Activated CD4-positive, alpha-beta memory T cell treated with anti-CD3 and anti-CD28 coated beads, Interleukin-2, amount 10 ng/mL, durations not matched to agents 7 days and 5 days (primary cell): ENCODE results near the gene ZNF438. TPM values are rescaled to one million over a fixed set of nuclear protein-coding genes. Genes with fewer than 3 reads are reported as not detected.

Experiments
- CTCF ChIA-PET: fragments of 350-600 bp; sonication (Branson Sonifier 250); formaldehyde crosslinking; loops from one replicate; lab custom pipeline; 2021; ENCODE audit warnings: antibody characterized with exemption, inconsistent platforms; lab: Charles Lee
- POLR2A ChIA-PET: fragments of 350-600 bp; sonication (Branson Sonifier 250); formaldehyde crosslinking; loops from one replicate; lab custom pipeline; 2021; ENCODE audit warnings: antibody characterized with exemption; lab: Charles Lee
- DNase-seq: peaks from one replicate; pipeline ENCODE4 v3.0.0-alpha.2; 2020
- H3K27ac Mint-ChIP-seq: one replicate; pipeline ENCODE4 v1.8.0; 2021; ENCODE audit warnings: mild to moderate bottlenecking, mixed read lengths
- H3K27me3 Mint-ChIP-seq: one replicate; pipeline ENCODE4 v1.8.0; 2021; ENCODE audit warnings: mixed read lengths
- H3K36me3 Mint-ChIP-seq: one replicate; pipeline ENCODE4 v1.8.0; 2021; ENCODE audit warnings: low read depth, mixed read lengths
- H3K4me1 Mint-ChIP-seq: one replicate; pipeline ENCODE4 v1.8.0; 2021; ENCODE audit warnings: mixed read lengths
- H3K4me3 Mint-ChIP-seq: one replicate; pipeline ENCODE4 v1.8.0; 2021; ENCODE audit warnings: mild to moderate bottlenecking, mixed read lengths
- H3K9me3 Mint-ChIP-seq: one replicate; pipeline ENCODE4 v1.8.0; 2021; ENCODE audit warnings: mixed read lengths
- total RNA-seq, 2 experiments: library from RNA; stranded (reverse); gene quantifications; one replicate each; pipeline ENCODE4 v1.2.3, GENCODE V29; 2021

The ZNF438 gene
- total RNA-seq, 2 experiments from 2014 or later, result 6.3 to 6.5 TPM

- Mint-ChIP-seq H3K27me3 (no peaks in the 10 kb centered on the region), H3K4me1 (peaks cover 56% of the 10 kb centered on the region), H3K27ac (peak overlapping the region; percentile 0), H3K36me3 (peaks cover 23% of the 10 kb centered on the region), H3K4me3 (no peak overlapping the region), H3K9me3 (peaks cover 5% of the 10 kb centered on the region)
- CTCF ChIA-PET, result interaction anchor here (3.1 kb wide), 1 partner anchor 31 kb away, joined by 25 read pairs; the partner anchor contains the start of gene ZNF438
- POLR2A ChIA-PET, result interaction anchor here (1.1 to 3.7 kb wide), 3 partner anchors 8 to 32 kb away, joined by 3 to 28 read pairs (median 9); partner anchors contain the start of gene ZNF438
- no peak for DNase-seq
Observed at GRCh38 chr10:31000071-31000782, 31.4 kb downstream of the ZNF438 start.

- Mint-ChIP-seq H3K36me3 (peaks cover 29% of the 10 kb centered on the region), H3K4me1 (peaks cover 46% of the 10 kb centered on the region), H3K27ac (peak overlapping the region; percentile 80), H3K9me3 (peaks cover 9% of the 10 kb centered on the region), H3K4me3 (peak overlapping the region; percentile 74), H3K27me3 (no peaks in the 10 kb centered on the region)
- POLR2A ChIA-PET, result interaction anchor here (1.1 to 3.7 kb wide), 6 partner anchors 9 to 319 kb away, joined by 4 to 37 read pairs (median 7); partner anchors contain the start of gene ZNF438
- CTCF ChIA-PET, result interaction anchor here (0.6 to 3.1 kb wide), 7 partner anchors 11 to 338 kb away, joined by 3 to 25 read pairs (median 5); partner anchors contain the start of gene ZNF438
- peak; percentile 22 for DNase-seq
Observed at GRCh38 chr10:30999070-30999712, 32.5 kb downstream of the ZNF438 start.

- Mint-ChIP-seq H3K36me3 (peaks cover 39% of the 10 kb centered on the region), H3K27me3 (no peaks in the 10 kb centered on the region), H3K4me1 (peaks cover 38% of the 10 kb centered on the region), H3K27ac (peak overlapping the region; percentile 85), H3K4me3 (peak overlapping the region; percentile 64), H3K9me3 (peaks cover 18% of the 10 kb centered on the region)
- POLR2A ChIA-PET, result interaction anchor here (1.1 to 3.7 kb wide), 7 partner anchors 11 to 748 kb away, joined by 3 to 37 read pairs (median 5); partner anchors contain the start of gene ZNF438
- CTCF ChIA-PET, result interaction anchor here (0.6 to 3.1 kb wide), 9 partner anchors 9 to 326 kb away, joined by 3 to 25 read pairs (median 4); partner anchors contain the start of gene ZNF438
- no peak for DNase-seq
Observed at GRCh38 chr10:30997536-30998235, 34.0 kb downstream of the ZNF438 start.

GRCh38 chr10:30996481-30997005 lies 35.1 kb downstream of the ZNF438 start:
- no peak overlapping the region for H3K27ac Mint-ChIP-seq
- ChIA-PET CTCF (interaction anchor here (1.3 kb wide), 1 partner anchor 35 kb away, joined by 6 read pairs; the partner anchor contains the start of gene ZNF438), POLR2A (interaction anchor here (0.6 to 3.7 kb wide), 2 partner anchors 10 to 26 kb away, joined by 3 to 28 read pairs; no protein-coding TSS in a partner anchor)
- H3K4me3 Mint-ChIP-seq, result peak overlapping the region; percentile 6
- peaks cover 19% of the 10 kb centered on the region for H3K9me3 Mint-ChIP-seq
- peaks cover 45% of the 10 kb centered on the region for H3K36me3 Mint-ChIP-seq
- H3K27me3 Mint-ChIP-seq, result no peaks in the 10 kb centered on the region
- no peak for DNase-seq
- peaks cover 39% of the 10 kb centered on the region for H3K4me1 Mint-ChIP-seq

- Mint-ChIP-seq H3K9me3 (peaks cover 19% of the 10 kb centered on the region), H3K4me3 (no peak overlapping the region), H3K27me3 (no peaks in the 10 kb centered on the region), H3K27ac (no peak overlapping the region), H3K4me1 (peaks cover 35% of the 10 kb centered on the region), H3K36me3 (peaks cover 44% of the 10 kb centered on the region)
- ChIA-PET POLR2A (interaction anchor here (0.8 kb wide), 1 partner anchor 10 kb away, joined by 4 read pairs; no protein-coding TSS in a partner anchor), CTCF (no interaction called here)
- DNase-seq, result no peak
Observed at GRCh38 chr10:30995081-30995770, 36.4 kb downstream of the ZNF438 start.

- Mint-ChIP-seq H3K4me3 (no peak overlapping the region), H3K27me3 (no peaks in the 10 kb centered on the region), H3K9me3 (peaks cover 19% of the 10 kb centered on the region), H3K4me1 (peaks cover 21% of the 10 kb centered on the region), H3K36me3 (peaks cover 48% of the 10 kb centered on the region), H3K27ac (no peak overlapping the region)
- ChIA-PET CTCF (no interaction called here), POLR2A (no interaction called here)
- DNase-seq, result no peak
Observed at GRCh38 chr10:30993155-30993554, 38.5 kb downstream of the ZNF438 start.

GRCh38 chr10:30992681-30993080 lies 39.0 kb downstream of the ZNF438 start:
- H3K9me3 Mint-ChIP-seq, result peaks cover 19% of the 10 kb centered on the region
- ChIA-PET CTCF (interaction anchor here (1.2 kb wide), 1 partner anchor 40 kb away, joined by 3 read pairs; no protein-coding TSS in a partner anchor), POLR2A (no interaction called here)
- H3K27ac Mint-ChIP-seq, result no peak overlapping the region
- no peak overlapping the region for H3K4me3 Mint-ChIP-seq
- H3K27me3 Mint-ChIP-seq, result no peaks in the 10 kb centered on the region
- peaks cover 17% of the 10 kb centered on the region for H3K4me1 Mint-ChIP-seq
- peaks cover 46% of the 10 kb centered on the region for H3K36me3 Mint-ChIP-seq
- DNase-seq, result no peak

GRCh38 chr10:30991647-30992011 lies 40.0 kb downstream of the ZNF438 start:
- Mint-ChIP-seq H3K27me3 (no peaks in the 10 kb centered on the region), H3K4me3 (no peak overlapping the region), H3K27ac (no peak overlapping the region), H3K9me3 (peaks cover 22% of the 10 kb centered on the region), H3K36me3 (peaks cover 46% of the 10 kb centered on the region), H3K4me1 (peaks cover 15% of the 10 kb centered on the region)
- no peak for DNase-seq
- POLR2A ChIA-PET, result no interaction called here
- CTCF ChIA-PET, result interaction anchor here (1.2 kb wide), 1 partner anchor 41 kb away, joined by 3 read pairs; no protein-coding TSS in a partner anchor

- no peaks in the 10 kb centered on the region for H3K27me3 Mint-ChIP-seq
- H3K9me3 Mint-ChIP-seq, result peaks cover 22% of the 10 kb centered on the region
- no peak overlapping the region for H3K27ac Mint-ChIP-seq
- H3K36me3 Mint-ChIP-seq, result peaks cover 42% of the 10 kb centered on the region
- ChIA-PET CTCF (interaction anchor here (1.2 kb wide), 1 partner anchor 42 kb away, joined by 3 read pairs; no protein-coding TSS in a partner anchor), POLR2A (no interaction called here)
- no peak overlapping the region for H3K4me3 Mint-ChIP-seq
- no peak for DNase-seq
- H3K4me1 Mint-ChIP-seq, result peaks cover 17% of the 10 kb centered on the region
Observed at GRCh38 chr10:30990971-30991646, 40.6 kb downstream of the ZNF438 start.

GRCh38 chr10:30990351-30990750 lies 41.3 kb downstream of the ZNF438 start:
- no peak for DNase-seq
- Mint-ChIP-seq H3K4me1 (peaks cover 21% of the 10 kb centered on the region), H3K36me3 (peaks cover 38% of the 10 kb centered on the region), H3K27ac (no peak overlapping the region), H3K27me3 (no peaks in the 10 kb centered on the region), H3K9me3 (peaks cover 18% of the 10 kb centered on the region), H3K4me3 (no peak overlapping the region)
- ChIA-PET POLR2A (no interaction called here), CTCF (no interaction called here)

GRCh38 chr10:30988831-30989435 lies 42.7 kb downstream of the ZNF438 start:
- POLR2A ChIA-PET, result interaction anchor here (1.0 to 4.2 kb wide), 2 partner anchors 9 to 17 kb away, joined by 3 to 28 read pairs; no protein-coding TSS in a partner anchor
- no peak for DNase-seq
- peaks cover 13% of the 10 kb centered on the region for H3K9me3 Mint-ChIP-seq
- H3K4me1 Mint-ChIP-seq, result peaks cover 29% of the 10 kb centered on the region
- H3K36me3 Mint-ChIP-seq, result peaks cover 26% of the 10 kb centered on the region
- CTCF ChIA-PET, result interaction anchor here (1.0 to 1.7 kb wide), 3 partner anchors 9 to 42 kb away, joined by 3 to 8 read pairs (median 4); partner anchors contain the start of gene ZNF438
- H3K4me3 Mint-ChIP-seq, result no peak overlapping the region
- H3K27me3 Mint-ChIP-seq, result no peaks in the 10 kb centered on the region
- no peak overlapping the region for H3K27ac Mint-ChIP-seq
